ENCODE results near the gene SLC18B1.
"Not testable (repeated sequence)": the region's sequence is repeated elsewhere in the genome, so short reads cannot be mapped to it uniquely, and the experiment has no call there.

SLC18B1 gene

DNA sequence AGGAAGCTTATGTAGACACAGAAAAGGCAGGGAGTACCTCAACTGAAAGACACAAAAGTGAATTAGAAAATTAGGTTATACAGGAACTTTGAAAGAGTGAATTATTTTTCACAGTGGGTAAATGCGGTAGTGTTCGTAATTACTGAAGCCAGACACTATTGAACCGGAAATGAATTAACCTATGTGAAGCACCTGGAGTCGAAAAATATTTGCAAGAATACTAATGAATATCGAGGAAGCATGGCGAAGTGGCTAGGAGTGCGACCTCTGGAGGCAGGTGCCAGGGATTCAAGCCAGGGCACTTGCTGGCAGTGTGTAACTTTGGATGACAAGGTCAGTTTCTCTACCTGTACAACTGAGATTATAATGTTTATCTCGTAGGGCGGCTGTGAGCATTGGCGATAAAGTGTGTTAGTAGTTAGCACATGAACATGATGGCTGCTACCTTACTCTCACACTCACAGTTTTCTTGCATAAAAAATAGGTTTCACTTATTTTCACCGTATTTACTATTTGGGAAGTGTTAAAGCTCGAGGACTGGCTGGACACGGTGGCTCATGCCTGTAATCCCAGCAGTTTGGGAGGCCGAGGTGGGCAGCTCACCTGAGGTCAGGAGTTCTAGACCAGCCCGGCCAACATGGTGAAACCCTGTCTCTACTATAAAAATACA lies 567 bp upstream of the SLC18B1 start:
- peak; percentile 55 for DNase-seq (ENCODE audit: low read depth)

DNA sequence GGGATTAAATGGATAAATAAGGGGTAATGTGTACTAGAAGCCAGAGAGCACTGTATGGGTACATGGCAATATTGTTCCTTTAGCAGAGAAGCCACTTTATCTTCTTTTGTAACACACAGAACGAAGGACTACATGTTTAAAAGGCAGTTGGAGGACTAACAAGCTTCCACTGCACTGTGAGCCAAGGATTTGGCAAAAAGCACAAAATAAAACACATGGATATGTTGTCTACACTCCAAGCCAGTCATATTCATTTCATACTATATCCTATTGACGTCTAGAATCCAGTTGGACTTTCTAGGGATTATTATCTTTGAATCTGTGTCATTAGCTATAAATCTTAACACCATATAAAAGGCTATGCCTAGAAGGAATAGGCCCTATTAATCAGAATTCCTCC lies 3.0 kb downstream of the SLC18B1 start:
- DNase-seq (ENCODE audit: low read depth) = no peak

DNA sequence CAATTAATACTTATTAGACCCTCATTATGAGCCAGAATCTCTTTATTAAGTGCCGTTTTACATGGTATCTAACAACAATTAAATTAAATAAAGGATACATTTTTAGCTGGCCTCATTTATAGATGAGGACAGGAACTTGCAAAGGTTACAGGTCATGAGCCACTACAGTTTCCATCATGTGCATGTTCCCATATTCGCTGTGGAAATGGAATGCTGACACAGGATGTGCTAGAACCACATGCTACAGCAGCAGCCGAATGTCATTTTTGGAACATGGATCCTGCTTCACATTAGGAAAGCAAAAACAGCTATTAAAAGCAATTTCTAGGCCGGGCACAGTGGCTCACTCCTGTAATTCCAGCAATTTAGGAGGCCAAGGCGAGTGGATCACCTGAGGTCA lies 5.9 kb downstream of the SLC18B1 start:
- DNase-seq (ENCODE audit: low read depth) = no peak

DNA sequence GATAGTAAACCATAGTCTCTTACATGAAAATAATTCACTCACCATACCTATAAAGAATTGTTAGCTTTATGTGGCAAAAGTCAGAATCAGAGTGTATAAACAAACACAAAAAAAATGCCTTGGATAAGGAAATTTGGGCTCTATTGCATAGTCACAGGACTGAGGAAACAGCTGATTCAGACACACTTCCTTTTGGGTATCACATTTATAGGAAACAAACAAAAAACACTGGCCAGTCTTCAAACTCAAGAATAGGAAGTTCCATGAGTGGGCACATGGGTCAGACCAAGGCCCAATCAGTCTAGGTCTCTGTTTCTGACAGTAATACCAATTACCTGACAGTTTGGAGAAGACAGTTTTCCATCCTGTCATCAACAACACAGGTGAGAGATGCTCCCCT lies 8.0 kb downstream of the SLC18B1 start:
- DNase-seq (ENCODE audit: low read depth) = no peak

DNA sequence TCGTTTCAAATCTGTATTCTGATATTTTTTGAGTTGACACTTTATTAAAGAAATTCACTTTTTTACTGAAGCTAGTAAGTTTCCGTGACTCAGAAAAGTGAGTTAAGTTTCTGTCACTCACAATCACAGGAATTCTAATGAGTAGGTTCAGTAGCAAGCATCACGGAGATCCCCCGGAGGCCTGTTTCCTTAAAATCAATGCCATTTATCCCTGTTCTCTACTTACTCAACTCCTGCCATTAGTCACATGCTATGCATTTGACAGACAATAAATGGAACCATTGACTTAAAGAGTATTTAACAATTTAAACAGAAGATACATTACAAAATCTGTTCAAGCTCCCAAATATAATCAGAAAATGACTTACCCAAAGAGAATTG lies 9.1 kb downstream of the SLC18B1 start:
- DNase-seq (ENCODE audit: low read depth) = no peak

DNA sequence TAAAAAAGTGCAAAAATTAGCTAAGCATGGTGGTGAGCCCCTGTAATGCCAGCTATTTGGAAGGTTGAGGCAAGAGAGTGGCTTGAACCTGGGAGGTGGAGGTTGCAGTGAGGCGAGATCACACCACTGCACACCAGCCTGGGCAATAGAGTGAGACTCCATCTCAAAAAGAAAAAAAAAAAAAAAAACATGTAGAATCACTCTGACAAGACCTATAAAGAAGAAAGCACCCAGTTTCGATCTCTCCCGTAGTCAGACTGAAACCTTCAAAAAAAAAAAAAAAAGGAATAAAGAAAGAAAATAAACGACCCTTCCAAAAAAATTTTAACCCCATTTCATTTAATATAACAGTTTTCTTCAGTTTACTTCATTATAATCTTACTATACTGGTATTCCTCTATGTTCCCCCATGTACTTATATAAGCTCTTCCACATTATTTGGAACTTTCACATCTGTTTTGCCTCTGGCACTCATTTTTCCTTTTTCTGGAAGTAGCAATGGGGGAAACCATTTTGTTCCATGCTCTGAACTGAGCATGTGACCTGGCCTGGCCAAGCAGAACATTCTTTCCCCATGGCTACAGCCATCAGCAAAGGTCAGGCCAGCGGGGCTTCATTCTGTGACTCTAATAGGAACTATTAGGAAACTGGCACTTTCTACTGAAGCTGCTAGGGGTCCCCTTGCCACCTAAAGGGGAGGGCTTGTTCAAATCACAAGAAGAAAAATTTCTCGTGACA lies 9.6 kb downstream of the SLC18B1 start:
- DNase-seq (ENCODE audit: low read depth) = no peak

DNA sequence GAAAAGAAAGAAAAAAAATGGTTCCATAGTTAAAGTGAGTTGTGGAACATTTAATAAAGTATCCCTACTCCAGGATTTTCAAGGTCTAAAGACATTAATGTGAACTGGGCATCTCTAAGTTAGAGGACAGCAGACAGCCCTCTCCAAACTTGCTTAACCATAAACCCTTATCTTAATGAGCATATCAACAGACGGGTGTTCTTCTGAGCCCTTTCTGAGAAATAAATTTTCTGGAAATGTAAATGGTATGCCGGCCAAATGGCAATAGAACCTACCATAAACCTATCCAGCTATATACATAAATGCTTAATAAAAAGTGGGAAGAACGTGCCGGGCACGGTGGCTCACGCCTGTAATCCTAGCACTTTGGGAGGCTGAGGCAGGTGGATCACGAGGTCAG lies 12.5 kb downstream of the SLC18B1 start:
- DNase-seq (ENCODE audit: low read depth) = no peak

DNA sequence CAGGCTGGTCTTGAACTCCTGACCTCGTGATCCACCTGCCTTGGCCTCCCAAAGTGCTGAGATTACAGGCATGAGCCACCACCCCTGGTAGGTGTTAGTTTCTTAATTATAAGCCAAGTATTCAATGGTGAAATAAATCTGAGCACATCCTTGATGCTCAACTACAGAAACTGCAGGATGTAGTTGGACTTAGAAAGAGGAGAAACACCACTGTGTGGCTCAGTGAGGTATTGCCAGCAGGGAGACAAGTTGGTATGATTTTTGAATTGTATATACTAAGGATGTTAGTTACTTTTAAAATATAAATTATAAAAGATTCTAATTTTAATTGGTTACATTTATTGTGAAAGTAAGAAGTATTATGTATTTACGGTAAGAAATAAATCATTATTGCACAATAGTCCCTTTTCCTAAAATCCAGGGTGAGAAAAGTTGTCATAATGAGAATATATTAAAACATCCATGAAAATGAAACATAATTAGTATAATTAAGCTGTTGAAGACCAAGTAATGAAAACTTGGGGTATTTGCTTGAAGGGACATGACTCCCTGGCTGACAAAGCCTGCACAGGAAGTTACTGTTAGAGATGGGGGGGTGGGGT lies 17.6 kb downstream of the SLC18B1 start:
- DNase-seq (ENCODE audit: low read depth) = peak; percentile 50

DNA sequence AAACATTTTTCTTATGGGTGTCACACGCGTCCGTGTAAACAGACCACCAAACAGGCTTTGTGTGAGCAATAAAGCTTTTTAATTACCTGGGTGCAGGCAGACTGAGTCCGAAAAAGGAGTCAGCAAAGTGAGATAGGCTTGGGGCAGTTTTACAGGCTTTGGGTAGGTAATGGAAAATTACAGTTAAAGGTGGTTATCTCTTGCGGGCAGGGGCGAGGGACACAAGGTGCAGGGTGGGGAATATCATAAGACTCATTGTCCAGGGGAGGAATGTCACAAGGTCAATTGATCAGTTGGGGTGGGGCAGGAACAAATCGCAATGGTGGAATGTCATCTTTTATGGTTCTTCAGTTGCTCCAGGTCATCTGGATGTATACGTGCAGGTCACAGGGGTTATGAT lies 20.6 kb downstream of the SLC18B1 start:
- not testable (repeated sequence) for DNase-seq (ENCODE audit: low read depth)

DNA sequence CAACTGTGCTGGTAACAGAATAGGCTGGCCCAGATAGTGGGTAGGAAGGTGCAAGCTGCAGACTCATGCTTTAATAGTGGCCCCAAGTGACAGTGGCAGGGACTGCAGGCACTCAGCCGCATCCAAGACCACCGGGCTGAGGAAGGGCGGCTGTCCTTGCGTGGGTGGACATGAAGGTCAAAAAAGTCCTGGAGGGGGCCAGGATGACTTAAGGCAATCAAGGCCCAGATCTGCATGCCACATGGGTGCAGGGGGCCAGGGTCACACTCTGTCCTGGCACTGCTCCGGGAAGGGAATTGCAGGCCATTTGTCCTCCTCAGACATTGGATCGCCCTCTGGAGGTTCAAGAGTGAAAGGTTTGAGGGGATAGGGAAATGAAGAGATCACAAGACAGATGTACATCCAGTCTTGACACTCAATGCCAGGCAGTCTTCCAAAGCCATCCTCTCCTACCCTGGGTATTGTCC lies 30.4 kb downstream of the SLC18B1 start:
- DNase-seq (ENCODE audit: low read depth) = no peak

DNA sequence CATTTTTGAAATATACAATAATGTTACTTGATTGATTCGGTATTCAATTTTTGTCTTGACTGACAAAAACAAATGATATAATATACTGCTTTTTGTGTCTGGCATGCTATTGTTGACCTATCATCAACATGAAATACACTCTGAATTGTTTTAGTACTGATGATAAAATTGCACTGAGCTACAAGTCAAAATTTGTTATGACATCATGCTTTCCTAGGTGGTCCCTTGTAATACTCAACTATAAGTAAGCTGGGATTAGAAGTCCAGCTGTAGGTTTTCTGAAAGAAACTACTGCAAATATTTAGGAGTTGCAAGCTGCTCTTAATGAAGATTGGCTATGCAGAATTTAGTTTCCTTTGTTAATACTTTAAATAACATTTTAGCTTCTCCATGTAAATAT lies 32.9 kb downstream of the SLC18B1 start:
- DNase-seq (ENCODE audit: low read depth) = no peak

DNA sequence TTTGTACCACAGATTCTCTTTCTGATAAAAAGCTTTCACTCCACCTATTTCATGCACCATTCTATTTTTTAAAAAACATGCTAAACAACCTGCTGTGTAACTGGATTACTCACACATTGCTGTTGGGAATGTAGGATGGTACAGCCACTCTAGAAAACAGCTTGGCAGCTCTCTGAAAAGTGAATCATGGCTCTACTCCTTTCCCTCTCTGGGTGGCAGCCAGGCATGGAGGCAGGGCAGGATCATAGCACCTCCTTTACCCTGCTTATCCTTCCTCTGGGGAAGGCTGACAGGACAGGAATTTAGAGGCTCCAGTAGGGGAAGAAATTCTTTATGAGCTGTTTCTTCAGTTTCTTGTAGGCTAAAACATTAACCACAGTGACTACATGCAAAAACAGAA lies 34.1 kb downstream of the SLC18B1 start:
- peak; percentile 98 for DNase-seq (ENCODE audit: low read depth)

DNA sequence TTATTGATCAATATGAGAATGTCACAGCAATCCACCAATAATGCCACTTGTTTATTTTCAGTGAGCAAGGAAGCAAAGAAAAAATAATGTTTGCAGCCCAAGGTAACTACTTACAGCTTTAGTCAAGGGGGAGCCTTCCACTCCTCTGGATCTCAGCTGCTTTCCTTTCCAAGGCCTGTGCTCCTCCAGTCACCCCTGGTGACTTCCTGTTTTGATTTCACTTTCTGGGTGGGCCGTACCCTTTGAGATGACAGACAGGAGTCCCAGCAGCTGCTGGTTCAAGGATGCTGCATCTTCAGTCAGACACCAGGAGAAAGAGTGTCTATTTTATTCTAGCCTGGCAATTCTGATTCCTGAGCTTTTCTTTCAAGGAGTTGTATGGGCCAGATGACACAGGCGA lies 35.2 kb downstream of the SLC18B1 start:
- no peak for DNase-seq (ENCODE audit: low read depth)

DNA sequence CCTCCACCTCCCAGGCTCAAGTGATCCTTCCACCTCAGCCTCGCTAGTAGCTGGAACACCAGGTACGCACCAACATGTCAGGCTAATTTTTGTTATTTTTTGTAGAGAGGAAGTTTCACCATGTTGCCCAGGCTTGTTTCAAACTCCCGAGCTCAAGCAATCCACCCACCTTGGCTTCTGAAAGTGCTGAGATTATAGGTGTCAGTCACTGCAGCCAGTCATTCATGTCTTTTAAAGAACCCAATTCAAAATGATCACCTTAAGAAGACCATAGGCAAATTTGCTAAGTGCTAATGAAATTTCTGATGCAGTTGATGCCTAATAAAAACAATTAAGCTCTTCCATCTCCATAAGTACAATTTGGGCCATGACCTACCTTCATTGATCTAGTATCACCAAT lies 38.2 kb downstream of the SLC18B1 start:
- DNase-seq (ENCODE audit: low read depth) = no peak

DNA sequence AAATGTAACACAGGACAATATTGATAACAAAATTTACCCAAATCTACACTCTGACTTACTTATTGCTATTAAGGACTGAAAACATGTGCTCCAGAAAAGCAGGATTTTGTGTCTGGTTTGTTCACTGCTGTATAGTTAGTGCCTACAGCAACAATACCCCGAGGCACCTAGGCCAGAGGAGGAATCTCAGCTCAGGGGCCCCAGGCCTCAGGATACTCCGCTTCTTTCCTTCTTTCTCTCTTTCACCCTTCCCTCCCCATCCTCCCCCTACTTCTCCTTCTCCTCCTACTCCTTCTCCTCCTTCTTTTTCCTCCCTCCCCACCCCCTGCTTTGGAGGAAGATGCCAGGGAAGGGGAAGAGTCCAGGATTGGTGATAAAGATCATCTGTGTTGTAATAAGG lies 39.7 kb downstream of the SLC18B1 start:
- DNase-seq (ENCODE audit: low read depth) = no peak

DNA sequence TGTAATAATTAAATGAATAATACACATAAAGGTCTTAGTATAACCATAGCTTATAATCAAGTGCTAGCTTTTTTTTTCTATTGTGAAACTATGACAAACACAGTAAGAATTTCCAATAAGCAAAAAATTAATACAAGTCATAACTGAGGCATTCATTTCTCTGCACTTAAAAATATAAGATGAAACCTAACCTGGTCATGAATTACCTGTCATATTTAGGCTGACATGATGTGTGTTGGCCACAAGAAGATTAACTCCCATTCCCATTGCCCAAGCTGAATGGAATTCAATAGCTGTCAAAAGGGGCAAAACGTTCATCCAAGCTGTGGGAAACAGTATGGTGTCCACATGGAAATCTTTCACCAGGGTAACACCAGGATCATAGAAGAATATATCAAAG lies 46.2 kb downstream of the SLC18B1 start:
- no peak for DNase-seq (ENCODE audit: low read depth)

DNA sequence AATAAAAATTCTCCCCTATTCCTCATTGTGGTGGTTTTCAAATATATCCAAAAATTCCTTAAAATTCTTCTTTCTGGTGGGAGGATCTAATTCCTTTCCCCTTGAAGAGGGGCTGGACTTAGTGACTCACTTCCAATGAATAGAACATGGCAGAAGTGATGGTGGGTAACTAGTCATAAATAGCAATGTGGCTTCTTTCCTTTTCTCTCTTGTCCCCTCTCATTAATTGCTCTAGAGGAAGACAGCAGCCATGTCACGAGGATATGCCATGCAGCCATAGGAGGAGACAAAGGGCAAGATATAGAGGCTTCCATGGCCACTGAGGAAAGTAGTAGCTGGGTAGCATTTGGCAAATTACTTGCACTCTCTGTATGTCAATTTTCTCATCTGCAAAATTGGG lies 46.6 kb downstream of the SLC18B1 start:
- DNase-seq (ENCODE audit: low read depth) = no peak

DNA sequence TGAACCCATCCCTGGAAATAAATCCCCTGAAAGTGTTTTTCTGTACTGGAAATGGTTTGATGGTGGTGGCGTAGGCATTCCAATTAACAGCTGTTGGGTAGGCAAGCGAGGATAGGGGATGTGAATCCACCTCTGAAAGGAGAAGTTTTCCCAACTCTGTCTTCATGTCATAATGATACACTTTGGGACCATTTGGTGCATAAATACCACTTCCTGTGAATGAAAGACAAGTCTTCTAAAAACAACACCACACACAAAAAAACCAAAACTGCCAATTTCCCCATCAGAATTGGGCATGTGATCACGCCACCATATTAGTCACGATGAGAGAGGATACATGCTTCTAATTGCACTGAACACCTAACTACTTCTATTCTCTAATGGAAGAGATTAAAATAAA lies 47.1 kb downstream of the SLC18B1 start:
- no peak for DNase-seq (ENCODE audit: low read depth)

DNA sequence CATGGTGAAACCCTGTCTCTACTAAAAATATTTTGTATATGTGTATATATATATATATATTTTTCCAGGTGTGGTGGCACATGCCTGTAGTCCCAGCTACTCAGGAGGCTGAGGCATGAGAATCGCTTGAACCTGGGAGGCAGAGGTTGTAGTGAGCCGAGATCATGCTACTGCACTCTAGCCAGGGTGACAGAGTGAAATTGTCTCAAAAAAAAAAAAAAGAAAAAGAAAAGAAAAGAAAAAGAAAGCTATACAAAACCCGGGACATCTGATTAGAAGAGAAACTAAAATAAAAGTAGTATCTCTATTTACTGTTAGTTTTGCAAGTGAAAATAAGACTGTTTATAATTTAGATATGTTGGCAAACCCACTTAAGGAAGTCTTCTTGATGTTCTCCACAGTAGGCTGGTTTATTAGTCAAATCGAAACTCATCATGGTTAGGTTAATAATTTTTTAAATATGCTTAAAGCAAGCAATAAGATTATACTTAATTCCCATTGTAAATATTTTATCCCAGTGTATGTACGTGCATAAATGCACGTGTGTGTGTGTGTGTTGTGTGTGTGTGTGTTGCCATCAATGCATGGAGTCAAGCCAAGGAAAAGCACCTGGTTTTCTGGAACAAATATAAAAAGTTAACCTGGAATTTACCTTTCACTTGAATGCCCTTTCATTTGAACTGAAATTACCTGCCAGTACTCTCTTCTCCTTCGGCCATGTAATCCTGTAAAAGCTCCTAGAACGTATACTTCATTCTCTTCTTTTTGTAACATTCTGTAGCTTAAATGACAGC lies 47.8 kb downstream of the SLC18B1 start:
- no peak for DNase-seq (ENCODE audit: low read depth)

DNA sequence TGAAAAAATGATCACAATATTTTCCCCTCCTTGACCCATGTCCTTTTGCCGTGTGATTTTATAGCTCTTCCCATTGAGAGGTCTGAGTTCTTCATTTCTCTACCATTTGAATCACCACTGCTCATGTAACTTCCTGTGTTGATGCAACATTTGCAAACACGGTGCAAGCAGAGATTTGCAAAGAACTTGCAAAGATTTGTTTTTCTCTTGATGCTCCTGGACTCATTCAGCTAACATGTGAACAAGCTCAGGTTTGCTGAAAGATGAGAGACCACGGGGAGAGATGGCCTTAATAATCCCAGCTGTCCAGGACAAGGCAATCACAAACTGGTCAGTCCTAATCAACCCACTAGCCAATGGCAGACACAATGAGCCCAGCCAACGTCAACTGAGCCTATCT lies 49.3 kb downstream of the SLC18B1 start:
- peak; percentile 55 for DNase-seq (ENCODE audit: low read depth)

DNA sequence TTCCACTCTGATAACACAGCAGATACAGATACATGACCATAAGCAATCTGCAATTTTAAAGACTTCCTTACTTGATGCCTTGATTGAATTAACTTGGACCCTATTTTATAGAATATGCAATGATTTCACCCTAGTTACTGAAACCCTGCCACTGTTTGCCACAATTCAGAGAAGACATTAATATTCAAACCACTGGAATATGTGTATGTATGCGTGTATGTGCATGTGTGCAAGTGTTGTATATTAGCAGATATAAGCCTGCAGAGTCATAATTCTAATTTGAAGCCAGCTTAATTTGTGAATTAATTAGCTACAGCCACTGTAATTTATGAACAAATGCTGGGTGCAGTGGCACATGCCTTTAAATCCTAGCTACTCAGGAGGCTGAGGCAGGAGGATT lies 50.0 kb downstream of the SLC18B1 start:
- no peak for DNase-seq (ENCODE audit: low read depth)

DNA sequence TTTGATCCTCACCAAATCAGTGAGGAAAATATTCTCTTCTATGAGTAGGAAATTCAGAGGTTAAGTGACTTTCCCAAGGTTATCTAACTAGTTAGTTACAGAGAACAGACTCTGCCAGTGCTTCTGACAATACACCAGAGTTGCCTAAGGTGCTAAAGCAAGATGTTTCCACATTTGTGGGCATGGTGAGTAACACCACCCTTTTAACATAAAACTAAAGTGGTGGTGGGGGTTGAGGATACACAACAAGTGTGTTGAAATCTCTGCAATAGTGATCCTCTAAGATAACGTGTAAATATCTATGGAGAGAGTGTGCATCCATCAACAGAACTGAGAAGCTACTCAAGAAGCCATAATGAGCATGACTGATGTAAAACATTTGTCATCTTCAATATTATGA lies 52.4 kb downstream of the SLC18B1 start:
- peak; percentile 93 for DNase-seq (ENCODE audit: low read depth)

DNA sequence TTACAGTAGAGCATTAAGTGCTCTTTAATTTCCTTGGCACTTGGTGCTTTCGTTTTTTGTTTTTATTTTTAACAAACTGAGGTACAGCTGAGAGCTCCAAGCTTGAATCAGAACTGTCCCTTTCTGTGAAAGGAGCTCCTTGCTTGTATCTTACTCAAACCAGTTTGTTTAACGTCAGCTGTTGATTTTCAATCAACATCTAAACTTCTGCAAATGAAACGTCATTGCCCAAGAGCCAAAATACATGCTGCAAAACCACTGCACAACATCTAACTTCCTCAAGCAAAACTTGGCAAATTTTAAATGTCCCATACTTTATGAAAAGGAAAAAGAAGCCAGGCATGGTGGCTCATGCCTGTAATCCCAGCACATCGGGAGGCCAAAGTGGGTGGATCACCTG lies 55.9 kb downstream of the SLC18B1 start:
- no peak for DNase-seq (ENCODE audit: low read depth)
